ENCODE results near the gene IGLL1.

IGLL1 gene

GRCh38 chr22:23581260-23581650, 1.2 kb upstream of the IGLL1 start:
- H3K9ac ChIP-seq (ENCODE audit: low read length), result no peak overlapping the region
- no peak for TF ChIP-seq EZH2phosphoT487 (IDR thresholded peaks at IDR 0.05; ENCODE audit: low read length)
- TF ChIP-seq EZH2 (optimal IDR thresholded peaks at IDR 0.05; ENCODE audit: low read depth, low read length), result no peak
- TF ChIP-seq, protein P1, sequence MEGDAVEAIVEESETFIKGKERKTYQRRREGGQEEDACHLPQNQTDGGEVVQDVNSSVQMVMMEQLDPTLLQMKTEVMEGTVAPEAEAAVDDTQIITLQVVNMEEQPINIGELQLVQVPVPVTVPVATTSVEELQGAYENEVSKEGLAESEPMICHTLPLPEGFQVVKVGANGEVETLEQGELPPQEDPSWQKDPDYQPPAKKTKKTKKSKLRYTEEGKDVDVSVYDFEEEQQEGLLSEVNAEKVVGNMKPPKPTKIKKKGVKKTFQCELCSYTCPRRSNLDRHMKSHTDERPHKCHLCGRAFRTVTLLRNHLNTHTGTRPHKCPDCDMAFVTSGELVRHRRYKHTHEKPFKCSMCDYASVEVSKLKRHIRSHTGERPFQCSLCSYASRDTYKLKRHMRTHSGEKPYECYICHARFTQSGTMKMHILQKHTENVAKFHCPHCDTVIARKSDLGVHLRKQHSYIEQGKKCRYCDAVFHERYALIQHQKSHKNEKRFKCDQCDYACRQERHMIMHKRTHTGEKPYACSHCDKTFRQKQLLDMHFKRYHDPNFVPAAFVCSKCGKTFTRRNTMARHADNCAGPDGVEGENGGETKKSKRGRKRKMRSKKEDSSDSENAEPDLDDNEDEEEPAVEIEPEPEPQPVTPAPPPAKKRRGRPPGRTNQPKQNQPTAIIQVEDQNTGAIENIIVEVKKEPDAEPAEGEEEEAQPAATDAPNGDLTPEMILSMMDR (IDR thresholded peaks at IDR 0.05; ENCODE audit: low read length), result no peak

DNA sequence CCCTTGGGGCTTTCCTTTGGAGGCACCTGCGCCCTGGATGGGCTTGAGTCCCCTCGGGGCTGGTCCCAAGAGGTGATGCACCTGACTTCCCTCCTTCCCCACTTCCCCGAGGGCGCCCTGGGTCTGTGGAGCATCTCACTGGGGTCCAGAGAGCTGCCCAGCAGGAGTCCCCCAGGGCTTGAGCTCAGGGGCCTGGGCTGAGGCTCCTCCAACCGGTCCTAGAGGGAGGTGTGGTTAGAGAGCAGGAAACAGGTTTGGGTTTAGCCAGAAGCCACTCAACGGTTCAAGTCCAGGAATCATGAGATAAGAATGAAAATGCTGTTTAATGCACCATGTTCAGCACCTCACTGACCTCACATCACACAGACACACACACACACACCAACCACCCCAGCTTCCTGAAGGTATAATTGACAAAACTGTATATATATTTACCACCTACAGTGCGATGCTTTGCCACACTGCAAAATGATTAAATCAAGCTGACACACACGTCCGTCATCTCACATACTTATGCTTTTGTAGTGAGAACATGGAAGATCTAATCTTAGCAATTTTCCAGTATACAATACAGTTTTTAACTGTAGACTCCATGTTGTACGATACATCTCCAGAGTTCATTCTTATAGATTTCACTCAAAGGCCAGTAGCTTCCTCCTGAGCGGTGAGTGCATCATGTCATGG, 628 bp upstream of the IGLL1 start:
- 0 out of 2 replicates have a peak, but pooled peaks cover 3% of the 10 kb centered on the region for H3K27me3 ChIP-seq (replicated peaks; ENCODE audit: insufficient read depth, low read length)
- DNase-seq, result no peak
- H3K4me3 ChIP-seq (ENCODE audit: low read length), result no peak overlapping the region
- no peaks in the 10 kb centered on the region for H3K9me2 ChIP-seq (replicated peaks; ENCODE audit: insufficient read depth, low read length)
- no peaks in the 10 kb centered on the region for H3K36me3 ChIP-seq (replicated peaks; ENCODE audit: insufficient read depth, low read length)
- H4K20me1 ChIP-seq (ENCODE audit: insufficient read depth, low read length), result no peaks in the 10 kb centered on the region
- no peak overlapping the region for H3K4me2 ChIP-seq (ENCODE audit: low read depth, low read length)
- no peak overlapping the region for H3K27ac ChIP-seq (ENCODE audit: low read length)
- no peaks in the 10 kb centered on the region for H3K4me1 ChIP-seq (ENCODE audit: low read length)
- no peaks in the 10 kb centered on the region for H3K9me3 ChIP-seq (replicated peaks; ENCODE audit: insufficient read depth, low read length)
- no peaks in the 10 kb centered on the region for H3K79me2 ChIP-seq (ENCODE audit: low read length)
- TF ChIP-seq EZH2 (optimal IDR thresholded peaks at IDR 0.05; ENCODE audit: low read depth, low read length) (no peak), EZH2phosphoT487 (IDR thresholded peaks at IDR 0.05; ENCODE audit: low read length) (no peak)
- TF ChIP-seq, protein P1 (IDR thresholded peaks at IDR 0.05; ENCODE audit: low read length), result no peak
- no peaks in the 10 kb centered on the region for H3F3A ChIP-seq (ENCODE audit: insufficient read depth, low read length)
- H3K9ac ChIP-seq (ENCODE audit: low read length), result no peak overlapping the region
- no peak overlapping the region for H2AFZ ChIP-seq (ENCODE audit: low read length)

More at GRCh38 chr22:23581260-23581650, 1.2 kb upstream of the IGLL1 start:
- H3K4me1 ChIP-seq (ENCODE audit: low read length), result no peaks in the 10 kb centered on the region
- no peaks in the 10 kb centered on the region for H3K36me3 ChIP-seq (replicated peaks; ENCODE audit: insufficient read depth, low read length)
- no peaks in the 10 kb centered on the region for H3K9me2 ChIP-seq (replicated peaks; ENCODE audit: insufficient read depth, low read length)
- 0 out of 2 replicates have a peak, but pooled peaks cover 3% of the 10 kb centered on the region for H3K27me3 ChIP-seq (replicated peaks; ENCODE audit: insufficient read depth, low read length)
- H2AFZ ChIP-seq (ENCODE audit: low read length), result no peak overlapping the region
- H3K4me3 ChIP-seq (ENCODE audit: low read length), result no peak overlapping the region
- H4K20me1 ChIP-seq (ENCODE audit: insufficient read depth, low read length), result no peaks in the 10 kb centered on the region
- no peak overlapping the region for H3K27ac ChIP-seq (ENCODE audit: low read length)
- no peaks in the 10 kb centered on the region for H3F3A ChIP-seq (ENCODE audit: insufficient read depth, low read length)
- H3K79me2 ChIP-seq (ENCODE audit: low read length), result no peaks in the 10 kb centered on the region
- no peaks in the 10 kb centered on the region for H3K9me3 ChIP-seq (replicated peaks; ENCODE audit: insufficient read depth, low read length)
- no peak overlapping the region for H3K4me2 ChIP-seq (ENCODE audit: low read depth, low read length)
- no peak for DNase-seq

DNA sequence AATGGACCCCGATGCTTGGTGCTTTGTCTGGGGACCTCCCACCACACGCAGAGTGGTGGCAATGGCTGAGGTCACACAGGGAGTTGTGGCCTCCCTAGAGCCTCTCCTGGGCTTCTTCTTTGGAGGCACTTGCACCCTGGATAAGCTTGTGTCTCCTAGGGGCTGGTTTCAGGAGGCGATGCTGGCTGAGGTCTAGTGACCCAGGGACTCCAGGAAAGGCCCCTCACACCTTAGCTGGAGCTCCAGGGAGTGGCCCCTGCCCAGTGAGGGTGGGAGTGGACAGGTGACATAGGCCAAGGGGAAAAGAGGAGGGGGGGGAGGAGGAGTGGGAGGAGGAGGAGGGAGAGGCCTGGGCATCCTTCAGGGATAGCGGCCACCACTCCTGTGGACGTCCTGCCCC, 810 bp downstream of the IGLL1 start:
- Histone ChIP-seq H3K9me2 (replicated peaks; ENCODE audit: insufficient read depth, low read length) (no peaks in the 10 kb centered on the region), H3K4me2 (ENCODE audit: low read depth, low read length) (no peak overlapping the region), H3K4me1 (ENCODE audit: low read length) (no peaks in the 10 kb centered on the region), H4K20me1 (ENCODE audit: insufficient read depth, low read length) (no peaks in the 10 kb centered on the region), H3K9me3 (replicated peaks; ENCODE audit: insufficient read depth, low read length) (no peaks in the 10 kb centered on the region), H2AFZ (ENCODE audit: low read length) (no peak overlapping the region), H3K27ac (ENCODE audit: low read length) (no peak overlapping the region), H3K36me3 (replicated peaks; ENCODE audit: insufficient read depth, low read length) (no peaks in the 10 kb centered on the region), H3K79me2 (ENCODE audit: low read length) (no peaks in the 10 kb centered on the region), H3K9ac (ENCODE audit: low read length) (no peak overlapping the region), H3K4me3 (ENCODE audit: low read length) (no peak overlapping the region), H3K27me3 (replicated peaks; ENCODE audit: insufficient read depth, low read length) (0 out of 2 replicates have a peak, but pooled peaks cover 3% of the 10 kb centered on the region), H3F3A (ENCODE audit: insufficient read depth, low read length) (no peaks in the 10 kb centered on the region)
- TF ChIP-seq, protein P1 (IDR thresholded peaks at IDR 0.05; ENCODE audit: low read length), result no peak
- TF ChIP-seq EZH2 (optimal IDR thresholded peaks at IDR 0.05; ENCODE audit: low read depth, low read length) (no peak), EZH2phosphoT487 (IDR thresholded peaks at IDR 0.05; ENCODE audit: low read length) (no peak)
- no peak for DNase-seq
